Hippocampal formation (tissue), 2 donors: ENCODE results near the gene PRR19.

Experiments used
- DNase-seq, 2 donors: peaks; one replicate each; lab custom pipeline; 2025; lab: John Stamatoyannopoulos, UW

Gene PRR19

DNA sequence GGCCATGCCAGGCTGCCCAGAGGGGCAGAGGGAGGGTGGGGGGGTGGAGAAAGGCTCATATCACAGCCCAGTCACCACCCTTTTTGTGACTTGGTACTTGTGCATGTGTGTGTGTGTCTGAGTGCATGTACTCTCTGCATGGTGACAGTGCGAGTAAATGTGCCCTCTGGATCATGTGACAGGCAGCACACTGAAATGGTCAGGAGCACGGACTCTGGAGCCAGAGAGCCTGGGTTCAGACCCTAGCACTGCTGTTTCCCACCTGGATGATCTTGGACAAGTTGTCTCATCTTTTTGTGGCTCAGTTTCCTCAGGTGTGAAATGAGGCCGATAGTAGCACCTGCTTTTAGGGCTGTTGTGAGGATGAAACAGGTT, 30.9 kb upstream of the PRR19 start:
- no peak for DNase-seq

DNA sequence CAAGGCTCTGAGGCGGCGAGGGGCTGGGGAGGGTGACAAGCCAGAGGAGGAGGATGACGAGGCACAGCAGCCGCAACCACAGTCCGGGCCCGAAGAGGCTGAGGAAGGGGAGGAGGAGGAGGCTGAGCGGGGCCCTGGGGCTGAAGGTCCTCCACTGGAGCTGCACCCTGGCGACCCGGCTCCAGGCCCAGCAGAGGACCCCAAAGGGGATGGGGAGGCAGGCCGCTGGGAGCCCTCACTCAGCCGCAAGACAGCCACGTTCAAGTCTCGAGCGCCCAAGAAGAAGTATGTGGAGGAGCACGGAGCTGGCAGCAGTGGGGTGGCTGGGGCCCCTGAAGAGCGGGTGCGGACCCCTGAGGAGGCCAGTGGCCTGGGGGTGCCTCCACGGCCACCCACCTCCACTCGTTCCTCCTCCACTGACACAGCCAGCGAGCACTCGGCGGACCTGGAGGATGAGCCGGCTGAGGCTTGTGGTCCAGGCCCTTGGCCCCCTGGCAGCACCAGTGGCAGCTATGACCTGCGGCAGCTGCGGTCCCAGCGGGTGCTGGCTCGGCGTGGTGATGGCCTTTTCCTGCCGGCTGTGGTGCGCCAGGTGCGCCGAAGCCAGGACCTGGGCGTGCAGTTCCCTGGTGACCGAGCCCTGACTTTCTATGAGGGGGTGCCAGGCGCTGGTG, 29.9 kb upstream of the PRR19 start:
- DNase-seq: no peak

DNA sequence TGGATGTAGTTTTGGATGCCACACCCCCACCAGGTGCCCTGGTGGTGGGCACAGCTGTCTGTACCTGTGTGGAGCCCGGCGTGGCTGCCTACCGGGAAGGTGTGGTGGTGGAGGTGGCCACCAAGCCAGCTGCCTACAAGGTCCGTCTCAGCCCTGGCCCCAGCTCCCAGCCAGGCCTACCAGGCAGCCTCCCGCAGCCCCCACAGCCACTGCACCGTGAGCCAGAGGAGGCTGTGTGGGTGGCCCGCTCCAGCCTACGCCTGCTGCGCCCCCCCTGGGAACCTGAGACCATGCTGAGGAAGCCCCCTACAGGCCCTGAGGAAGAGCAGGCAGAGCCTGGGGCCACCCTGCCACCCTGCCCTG, 29.4 kb upstream of the PRR19 start:
- no peak for DNase-seq

DNA sequence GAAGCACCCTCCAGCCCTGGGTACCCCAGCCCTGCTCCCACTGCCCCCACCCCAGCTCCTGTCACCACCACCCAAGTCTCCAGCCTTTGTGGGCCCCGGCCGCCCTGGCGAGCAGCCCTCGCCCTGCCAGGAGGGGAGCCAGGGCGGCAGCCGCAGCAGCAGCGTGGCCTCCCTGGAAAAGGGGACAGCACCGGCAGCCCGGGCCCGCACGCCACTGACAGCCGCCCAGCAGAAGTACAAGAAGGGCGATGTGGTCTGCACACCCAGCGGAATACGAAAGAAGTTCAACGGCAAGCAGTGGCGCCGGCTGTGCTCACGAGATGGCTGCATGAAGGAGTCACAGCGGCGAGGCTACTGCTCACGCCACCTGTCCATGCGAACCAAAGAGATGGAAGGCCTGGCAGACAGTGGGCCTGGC, 28.9 kb upstream of the PRR19 start:
- no peak for DNase-seq

DNA sequence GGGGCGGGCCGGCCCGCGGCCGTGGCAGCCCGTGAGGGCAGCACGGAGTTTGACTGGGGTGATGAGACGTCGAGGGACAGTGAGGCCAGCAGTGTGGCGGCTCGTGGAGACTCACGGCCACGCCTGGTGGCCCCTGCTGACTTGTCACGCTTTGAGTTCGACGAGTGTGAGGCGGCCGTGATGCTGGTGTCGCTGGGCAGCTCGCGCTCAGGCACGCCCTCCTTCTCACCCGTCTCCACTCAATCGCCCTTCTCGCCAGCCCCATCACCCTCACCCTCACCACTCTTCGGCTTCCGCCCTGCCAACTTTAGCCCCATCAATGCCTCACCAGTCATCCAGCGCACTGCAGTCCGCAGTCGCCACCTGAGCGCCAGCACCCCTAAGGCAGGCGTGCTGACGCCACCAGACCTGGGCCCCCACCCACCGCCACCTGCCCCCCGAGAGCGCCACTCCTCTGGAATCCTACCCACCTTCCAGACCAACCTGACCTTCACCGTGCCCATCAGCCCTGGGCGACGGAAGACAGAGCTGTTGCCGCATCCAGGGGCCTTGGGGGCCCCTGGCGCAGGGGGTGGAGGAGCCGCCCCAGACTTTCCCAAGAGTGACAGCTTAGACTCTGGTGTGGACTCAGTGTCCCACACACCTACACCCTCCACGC, 28.4 kb upstream of the PRR19 start:
- DNase-seq: no peak

DNA sequence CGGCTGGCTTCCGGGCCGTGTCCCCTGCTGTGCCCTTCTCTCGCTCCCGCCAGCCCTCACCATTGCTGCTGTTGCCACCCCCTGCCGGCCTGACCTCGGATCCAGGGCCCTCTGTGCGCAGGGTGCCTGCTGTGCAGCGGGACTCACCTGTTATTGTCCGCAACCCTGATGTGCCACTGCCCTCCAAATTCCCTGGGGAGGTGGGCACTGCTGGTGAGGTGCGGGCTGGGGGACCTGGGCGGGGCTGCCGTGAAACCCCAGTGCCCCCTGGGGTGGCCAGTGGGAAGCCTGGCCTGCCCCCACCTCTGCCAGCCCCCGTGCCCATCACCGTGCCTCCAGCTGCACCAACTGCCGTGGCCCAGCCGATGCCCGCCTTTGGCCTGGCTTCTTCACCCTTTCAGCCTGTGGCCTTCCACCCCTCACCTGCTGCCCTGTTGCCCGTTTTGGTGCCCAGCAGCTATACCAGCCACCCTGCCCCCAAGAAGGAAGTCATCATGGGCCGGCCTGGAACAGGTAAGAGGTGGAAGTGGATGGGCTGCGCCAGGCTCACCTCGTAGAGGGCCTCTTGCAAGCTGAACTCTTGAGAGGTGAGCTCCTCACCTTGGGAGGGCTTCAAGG, 27.8 kb upstream of the PRR19 start:
- no peak for DNase-seq

DNA sequence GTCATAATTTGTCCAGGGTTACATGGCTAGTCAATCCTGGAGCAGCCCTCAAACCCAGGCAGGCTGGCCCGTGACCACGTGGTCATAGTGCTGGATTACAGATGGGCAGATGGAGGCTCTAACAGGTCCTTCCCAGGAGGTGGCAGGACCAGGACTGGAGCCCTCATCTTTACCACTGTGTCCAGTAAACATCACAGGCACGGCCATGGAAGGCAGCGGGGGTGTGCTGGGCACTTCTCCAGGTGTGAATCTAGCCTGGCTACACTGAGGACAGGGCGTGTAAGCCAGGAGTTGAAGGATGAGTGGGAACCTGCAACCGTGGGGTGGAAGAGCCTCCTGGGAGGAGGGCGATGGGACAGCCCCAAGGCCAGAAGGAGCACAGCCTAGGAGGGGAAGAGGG, 26.8 kb upstream of the PRR19 start:
- DNase-seq: no peak

DNA sequence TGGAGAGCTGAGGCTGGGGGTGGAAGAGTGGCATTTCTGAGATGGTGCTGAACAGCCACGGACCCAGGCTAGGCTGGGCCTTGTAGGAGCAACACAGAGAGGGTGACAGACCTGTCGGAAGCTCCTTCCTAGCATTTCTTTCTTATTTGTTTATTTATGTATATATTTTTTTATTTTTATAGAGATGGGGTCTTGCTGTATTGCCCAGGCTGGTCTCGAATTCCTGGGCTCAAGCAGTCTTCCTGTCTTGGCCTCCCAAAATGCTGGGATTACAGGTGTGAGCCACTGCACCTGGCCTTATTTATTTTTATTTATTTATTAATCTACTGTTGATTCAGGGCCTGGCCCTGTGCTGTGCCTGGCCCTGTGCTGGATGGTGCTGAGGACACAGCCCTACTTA, 26.4 kb upstream of the PRR19 start:
- no peak for DNase-seq

DNA sequence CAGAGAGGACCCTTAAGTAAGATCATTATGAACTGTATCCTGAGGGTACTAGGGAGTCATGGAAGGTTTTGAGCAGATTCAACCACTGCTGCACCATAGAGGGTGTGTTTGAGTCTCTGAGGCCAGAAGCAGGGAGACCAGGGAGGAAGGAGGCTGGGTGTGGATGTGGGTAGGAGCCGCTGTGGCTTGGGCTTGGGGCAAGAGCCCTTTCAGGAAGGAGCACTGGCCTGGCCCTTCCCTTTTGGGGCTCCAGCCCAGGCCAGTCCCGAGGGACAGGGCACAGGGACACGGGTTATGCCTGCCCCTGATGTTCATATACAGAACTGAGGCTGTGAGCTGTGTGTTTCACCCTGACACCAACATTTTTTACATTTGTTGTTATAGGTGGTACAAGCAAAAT, 25.6 kb upstream of the PRR19 start:
- no peak for DNase-seq

DNA sequence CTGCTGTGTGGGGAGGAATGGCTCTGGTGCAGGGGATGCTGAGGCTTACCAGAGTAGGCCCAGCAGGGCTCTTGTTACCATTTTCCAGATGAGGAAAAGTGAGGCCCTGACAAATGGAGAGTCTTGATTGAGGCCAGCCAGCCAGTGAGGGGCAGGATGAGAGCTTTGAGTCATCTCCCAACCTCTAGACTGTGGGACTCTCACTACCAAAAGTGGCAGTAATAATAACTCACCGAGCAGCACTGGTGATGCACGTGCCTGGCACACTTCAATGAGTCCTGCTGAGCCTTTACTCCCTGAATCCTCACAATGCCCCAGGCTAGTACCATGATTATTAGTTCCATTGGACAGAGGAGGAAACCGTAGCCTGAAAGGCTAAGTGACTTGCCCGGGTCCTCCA, 25.1 kb upstream of the PRR19 start:
- DNase-seq: no peak

DNA sequence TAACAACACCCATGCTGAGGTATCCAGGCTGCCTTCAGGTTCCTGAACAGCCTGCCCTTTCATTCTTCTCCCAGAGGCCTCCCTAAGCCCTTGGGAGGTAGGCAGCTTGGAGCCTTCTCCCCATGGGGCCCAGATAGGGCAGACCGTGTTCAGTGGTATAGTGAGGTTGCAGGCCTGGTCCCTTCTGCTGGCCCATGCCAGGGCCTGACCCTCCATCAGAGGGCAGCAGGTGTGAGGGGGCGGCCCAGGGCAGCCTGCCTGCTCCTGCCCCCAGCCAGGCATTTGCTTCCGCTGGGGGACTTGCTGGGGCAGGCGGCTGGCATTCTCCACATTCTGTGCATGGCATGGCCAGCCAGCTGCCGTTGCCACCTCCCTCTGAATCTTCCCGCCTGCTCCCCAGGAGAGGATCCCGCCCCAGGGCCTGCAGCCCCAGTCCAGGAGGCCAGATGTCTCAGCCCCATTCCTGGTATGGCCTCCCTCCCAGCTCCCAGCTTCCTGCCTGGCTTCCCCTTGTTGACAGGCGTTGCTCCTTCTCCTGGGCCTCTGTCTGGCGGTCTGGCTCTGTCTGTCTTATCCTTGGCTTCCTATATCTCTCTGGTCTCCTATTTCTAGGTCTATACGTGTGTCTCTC, 24.0 kb upstream of the PRR19 start:
- DNase-seq: no peak

DNA sequence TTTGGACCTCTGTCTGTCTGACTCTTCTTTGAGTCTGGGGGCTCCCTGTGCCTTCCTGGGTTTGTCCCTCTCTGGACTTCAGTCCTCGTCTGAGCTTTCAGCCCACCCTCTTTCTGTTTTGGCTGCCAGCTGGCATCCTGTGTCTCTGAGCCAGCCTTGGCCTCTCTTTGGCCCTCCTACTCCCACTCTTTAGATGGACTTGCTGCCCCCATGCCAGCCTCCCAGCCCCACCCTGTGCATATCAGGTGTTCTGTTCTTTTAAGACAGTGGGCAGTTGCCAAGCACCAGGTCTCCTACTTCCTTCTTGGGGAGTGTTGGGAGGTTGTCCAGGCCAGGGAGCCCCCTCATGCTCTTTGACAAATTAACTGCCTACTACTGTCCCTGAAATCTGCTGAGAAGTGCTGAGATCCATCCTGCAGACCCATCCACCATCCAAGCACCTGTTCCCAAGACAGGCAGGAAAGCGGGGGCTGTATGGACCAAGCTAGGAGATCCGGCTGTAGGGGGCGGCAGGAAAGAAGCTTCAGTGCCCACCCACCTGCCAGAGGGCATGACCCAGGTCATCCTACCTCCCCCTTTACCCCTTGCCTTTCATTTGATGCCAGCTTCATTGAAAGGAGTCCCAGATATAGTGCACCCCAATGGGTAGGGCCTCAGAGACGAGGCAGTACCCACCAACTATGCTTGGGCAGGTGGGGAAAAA, 23.3 kb upstream of the PRR19 start:
- no peak for DNase-seq

DNA sequence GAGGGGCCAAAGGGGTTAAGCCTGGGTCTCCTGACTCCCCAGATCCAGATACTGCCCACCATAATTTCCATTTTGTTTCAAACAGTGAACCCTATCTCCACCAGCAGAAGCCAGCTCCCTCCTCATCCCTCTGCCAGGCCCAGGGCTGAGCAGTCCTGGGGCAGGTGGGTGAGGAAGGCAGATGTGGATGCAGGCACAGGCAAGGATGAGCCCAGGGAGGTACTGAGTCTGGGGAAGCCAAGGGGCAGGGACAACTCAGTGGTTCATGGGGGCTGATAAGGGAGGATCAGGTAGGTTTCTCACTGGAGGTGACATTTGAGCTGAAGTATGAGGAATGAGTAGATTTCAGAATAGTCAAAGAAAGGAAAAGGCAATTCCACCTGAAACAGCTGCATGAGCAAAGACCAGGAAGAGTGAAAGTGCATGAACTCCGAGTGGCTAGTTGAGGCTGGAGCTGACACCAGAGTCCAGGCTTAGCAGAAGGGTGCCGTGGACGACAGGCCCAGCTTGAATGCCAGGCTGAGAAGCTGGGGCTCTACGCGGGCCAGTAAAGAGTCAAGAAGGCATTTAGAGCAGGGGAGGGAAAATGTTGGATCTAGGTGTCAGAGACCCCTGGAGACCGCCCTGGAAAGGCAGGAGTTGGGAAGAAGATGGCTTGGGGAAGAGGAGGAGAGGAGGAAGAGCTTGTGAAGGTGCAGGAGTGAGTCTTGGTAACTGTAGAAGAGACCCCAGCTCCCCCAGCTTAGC, 22.6 kb upstream of the PRR19 start:
- DNase-seq: peak in 1 of 2 donors; percentile 47

DNA sequence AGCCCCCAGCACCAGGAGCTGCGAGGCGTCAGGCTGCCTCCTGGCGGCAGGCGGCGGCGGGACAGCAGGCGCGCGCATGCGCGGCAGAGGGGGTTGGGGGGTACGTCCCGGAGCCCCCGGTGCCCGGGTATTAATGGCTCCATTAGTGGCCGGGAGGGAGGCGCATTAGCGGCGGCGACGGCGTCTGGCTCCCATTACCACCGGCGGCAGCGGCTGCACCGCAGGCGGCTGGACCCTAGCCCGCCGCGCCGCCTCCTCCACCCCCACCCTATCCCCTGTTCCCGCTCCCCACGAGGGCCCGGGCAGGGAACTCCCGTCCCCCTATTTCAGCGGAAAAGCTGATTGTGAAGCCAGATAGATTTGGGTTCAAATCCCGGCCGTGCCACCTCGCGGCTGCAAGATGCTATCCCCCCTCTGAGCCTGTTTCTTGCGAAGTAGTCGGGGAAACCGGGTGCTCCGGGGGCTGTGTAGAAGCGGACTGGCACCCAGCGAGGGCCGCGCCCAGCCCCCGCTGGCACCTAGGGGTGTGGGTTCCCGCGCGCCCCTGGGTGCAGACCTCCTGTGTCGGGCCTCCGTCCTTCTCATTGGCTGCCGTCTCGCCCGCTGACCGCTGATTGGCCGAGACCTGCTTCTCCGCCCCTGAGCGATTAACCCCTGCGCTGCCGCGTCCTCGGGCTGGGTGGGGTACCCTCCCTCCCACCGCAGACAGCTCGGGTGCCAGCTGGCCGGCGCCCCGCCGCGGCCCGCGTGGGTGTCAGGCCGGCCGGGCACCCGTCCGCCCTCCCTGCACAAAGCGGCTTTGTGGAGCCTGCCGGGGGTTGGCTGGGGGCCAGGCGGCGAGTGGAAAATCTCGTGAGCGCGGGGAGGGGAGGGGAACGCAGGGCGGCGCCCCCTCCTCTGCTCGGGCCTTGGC, 21.8 kb upstream of the PRR19 start:
- peak; percentile 94 for DNase-seq

DNA sequence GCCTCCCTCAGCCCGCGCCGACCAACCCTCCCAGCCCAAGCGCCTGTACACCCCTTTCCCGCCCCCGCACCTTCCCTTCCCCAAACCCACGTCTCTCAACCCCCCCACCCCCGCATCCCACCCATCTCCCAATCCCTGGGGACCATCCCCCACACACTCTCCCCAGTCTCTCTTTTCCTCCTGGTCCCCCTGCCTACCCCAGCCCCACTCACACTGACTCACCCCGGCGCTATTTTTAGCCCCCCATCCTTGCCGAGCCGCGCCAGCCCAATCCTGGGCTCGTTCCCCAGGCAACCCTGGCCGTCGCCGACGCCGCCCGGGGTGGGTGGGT, 21.2 kb upstream of the PRR19 start:
- DNase-seq: peak in 1 of 2 donors; percentile 69

DNA sequence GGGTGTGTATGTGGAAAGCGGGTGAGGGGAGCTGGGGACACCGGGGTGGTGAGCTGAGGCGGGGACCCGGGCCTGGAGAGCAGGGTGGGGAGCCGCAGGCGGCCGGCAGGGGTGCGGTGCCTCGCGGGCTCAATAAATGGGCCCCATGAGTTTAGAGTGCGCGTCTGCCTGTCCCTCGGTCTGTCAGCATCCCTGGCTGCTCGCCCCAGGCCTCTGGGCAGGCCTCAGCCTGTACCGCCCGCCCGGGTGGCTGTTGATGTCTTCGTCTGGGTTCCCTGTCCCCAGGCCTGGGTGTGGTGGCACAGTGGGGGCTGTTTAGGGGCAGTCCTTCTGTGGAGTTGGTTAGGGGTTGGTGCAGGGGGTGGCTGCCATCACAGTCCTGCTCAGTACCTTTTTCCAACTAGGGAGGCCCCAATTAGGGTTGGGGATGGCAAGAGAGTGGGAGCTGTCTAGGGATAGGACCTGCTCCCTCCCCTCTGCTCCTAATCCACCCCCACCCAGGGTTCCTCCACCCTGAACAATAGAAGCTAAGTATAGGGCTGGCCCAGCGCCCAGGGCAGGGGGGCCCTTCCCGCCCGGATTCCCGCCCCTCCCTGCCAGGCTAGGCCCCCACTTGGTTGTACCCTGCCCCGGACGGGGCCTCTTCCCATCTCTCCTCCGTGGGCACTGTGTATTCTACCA, 20.6 kb upstream of the PRR19 start:
- DNase-seq: peak; percentile 67 to 78

DNA sequence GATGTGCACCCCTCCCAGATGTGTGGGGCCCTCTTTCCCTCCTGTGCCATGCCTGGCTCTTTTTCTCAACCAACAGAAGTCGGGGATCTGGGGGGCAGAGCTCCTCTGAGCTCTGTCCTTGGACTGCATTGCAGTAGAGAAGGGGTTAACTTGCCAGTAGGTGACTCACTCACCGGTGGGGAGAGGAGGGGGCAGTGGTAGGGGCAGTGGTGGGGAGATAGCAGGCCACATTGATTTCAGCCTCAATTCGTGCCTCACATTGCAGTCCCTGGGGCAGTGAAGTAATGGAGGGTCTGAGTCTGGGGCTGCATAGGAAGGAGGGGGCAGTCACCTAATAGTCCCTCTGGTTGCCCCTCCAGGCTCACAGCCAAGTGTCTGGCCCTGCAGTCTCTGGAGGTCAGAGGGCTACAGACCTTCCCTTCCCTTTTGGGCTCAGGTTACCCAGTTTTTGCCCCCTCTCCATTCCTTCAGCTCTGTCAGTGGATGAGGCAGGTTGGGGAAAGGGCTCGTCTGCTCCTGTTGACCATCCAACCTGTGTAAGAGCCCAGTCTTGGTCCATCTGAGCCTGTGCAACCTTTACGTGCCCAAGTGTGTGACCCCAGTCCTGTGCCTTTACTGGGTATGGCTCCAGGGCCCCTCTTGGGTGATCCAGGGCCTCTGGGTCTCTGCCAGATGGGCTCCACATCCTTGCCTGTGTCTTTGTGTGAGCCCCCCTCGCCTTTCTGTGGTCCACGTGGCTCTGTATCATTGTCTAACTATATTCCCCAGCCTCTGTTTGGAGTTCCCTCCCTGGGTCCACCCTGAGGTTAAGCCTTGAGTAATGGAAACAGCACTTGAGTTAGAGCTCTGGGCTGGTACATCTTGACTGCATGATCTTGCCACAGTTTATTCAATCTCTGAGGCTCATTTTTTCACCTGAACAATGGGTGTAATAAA, 19.8 kb upstream of the PRR19 start:
- peak in 1 of 2 donors; percentile 52 for DNase-seq

DNA sequence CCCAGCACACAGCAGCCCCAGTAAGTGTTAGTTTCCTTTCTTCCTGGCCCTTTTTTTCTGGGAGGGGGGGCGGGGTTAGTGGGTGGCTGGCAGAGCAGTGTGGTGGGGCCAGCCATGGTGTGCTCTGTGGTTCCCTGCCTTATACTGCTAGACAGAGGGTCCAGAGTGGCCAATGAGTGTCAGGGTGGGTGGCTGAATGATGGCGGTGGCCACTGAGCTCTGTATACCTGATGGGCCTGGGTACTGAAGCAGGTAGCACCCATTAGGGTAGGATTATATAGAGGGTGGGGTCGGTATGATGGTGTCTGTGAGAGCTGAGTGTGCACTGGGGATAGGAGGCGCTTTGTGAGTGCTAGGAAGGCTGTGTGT, 19.1 kb upstream of the PRR19 start:
- no peak for DNase-seq
